Hematopoietic multipotent progenitor cell treated with erythropoietin and hydrocortisone succinate and interleukin-3 and kit ligand, for 15 days (in vitro differentiated cells): ENCODE data around the gene OR52N5.

Experiments used
- DNase-seq: peaks from one replicate; pipeline ENCODE4 v3.0.0-alpha.2; 2015; ENCODE audit warnings: low spot score

Gene OR52N5

GRCh38 chr11:5783255-5783654, at the start of gene OR52N5:
TSS of gene OR52N5 (minus strand) at chr11:5783355. CDS start at chr11:5778634, 4,721 bp downstream.
- no peak for DNase-seq

GRCh38 chr11:5831196-5831829, 48.2 kb upstream of the OR52N5 start:
- no peak for DNase-seq

DNA sequence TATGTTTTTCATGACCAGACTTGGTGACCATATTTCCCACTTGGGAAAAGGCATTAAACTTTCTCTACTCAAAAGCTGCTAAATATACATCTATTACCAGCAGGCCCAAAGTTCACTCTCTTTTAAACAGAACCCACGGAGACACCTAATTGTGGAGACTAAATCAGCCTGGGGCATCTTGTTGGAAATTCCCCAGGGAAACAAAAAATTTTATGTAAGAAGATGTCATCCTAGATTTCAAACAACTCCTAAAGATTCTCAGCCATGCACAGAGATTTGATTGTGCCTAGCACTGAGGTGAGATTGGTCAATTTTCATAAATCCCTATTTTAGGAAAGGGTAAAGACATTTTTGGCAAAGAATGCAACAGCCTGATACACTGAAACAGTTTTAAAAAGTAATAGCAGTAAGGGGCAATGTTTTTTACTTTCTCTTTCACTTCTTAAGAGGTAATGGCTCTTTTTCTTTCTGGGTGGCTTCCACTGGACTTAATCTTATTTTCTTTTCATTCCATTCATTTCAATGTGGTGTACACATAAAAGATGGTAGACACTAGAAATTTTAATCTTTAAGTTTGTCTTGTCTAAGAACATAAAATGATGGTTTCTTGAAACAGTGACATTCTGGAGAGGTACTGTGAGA, 35.2 kb upstream of the OR52N5 start:
- no peak for DNase-seq

- DNase-seq = no peak
Observed at GRCh38 chr11:5815534-5815933, 32.4 kb upstream of the OR52N5 start.

- peak; percentile 19 for DNase-seq
Observed at GRCh38 chr11:5809905-5810795, 27.0 kb upstream of the OR52N5 start.

DNA sequence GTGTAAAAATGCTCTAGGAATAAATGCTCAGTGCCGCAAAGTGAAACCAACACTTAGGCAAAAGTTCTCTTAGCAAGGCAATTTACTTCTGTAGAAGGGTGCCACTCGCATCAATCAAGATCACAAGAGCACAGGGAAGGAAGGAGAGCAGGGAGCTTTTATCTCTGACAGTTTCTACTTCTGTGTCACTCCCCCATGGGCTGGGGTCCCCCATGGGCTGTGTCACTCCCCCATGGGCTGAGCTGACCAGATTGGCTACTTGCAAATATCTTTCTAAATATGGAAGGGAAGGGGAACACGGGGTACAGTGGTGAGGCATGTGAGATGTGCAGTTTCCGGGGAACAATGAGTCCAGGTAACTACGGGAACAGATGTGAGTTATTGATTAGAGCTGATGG, 26.0 kb upstream of the OR52N5 start:
- DNase-seq = peak; percentile 12

GRCh38 chr11:5808500-5809121, 25.5 kb upstream of the OR52N5 start, which contains the start of gene OR52N2:
TSS of gene OR52N2 (plus strand) at chr11:5808924. CDS start at chr11:5820336, 11,412 bp downstream.
- peak; percentile 80 for DNase-seq

GRCh38 chr11:5807580-5807979, 24.4 kb upstream of the OR52N5 start:
- DNase-seq = no peak

GRCh38 chr11:5803982-5804381, 20.8 kb upstream of the OR52N5 start:
- DNase-seq = no peak

DNA sequence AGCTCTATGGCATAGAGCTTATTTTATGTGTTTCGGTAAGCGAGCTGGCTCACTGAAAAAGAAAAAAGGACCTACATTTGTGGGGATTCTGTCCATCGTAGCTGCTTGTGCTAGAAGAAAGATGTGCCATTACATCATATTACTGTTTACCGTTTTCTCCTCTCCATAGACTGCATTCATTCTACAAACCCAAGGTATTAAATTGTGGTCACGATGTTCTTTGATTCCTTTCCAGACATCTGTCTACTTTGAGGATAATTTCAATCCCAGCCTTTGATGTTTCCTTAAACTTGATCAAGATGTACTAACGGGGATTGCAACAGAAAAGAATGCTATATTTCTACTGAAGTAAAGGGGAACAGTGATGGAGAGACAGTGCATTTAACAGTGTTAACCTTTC, 13.4 kb upstream of the OR52N5 start:
- no peak for DNase-seq

- no peak for DNase-seq
Observed at GRCh38 chr11:5791165-5791564, 8.0 kb upstream of the OR52N5 start, which contains the start of gene OR52N1. TSS of gene OR52N1 (minus strand) at chr11:5791265. CDS start at chr11:5788816, 2,449 bp downstream.

DNA sequence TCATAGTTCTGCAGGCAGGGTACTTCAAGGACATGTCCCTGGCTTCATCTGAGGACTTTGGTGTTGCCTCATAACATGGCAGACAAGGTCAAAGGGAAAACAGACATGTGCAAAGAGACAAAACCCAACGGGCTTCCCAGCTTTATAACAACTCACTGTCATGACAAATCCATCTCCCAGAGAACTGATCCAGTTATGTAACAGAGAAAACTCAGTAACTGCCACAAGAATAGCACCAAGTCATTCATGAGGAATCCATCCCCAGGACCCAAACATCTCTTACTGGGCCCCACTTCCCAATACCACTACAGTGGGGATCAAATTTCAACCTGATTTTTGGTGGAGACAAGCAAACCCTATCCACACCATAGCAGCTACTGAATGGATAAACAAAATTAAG, 16.1 kb downstream of the OR52N5 start:
- no peak for DNase-seq

DNA sequence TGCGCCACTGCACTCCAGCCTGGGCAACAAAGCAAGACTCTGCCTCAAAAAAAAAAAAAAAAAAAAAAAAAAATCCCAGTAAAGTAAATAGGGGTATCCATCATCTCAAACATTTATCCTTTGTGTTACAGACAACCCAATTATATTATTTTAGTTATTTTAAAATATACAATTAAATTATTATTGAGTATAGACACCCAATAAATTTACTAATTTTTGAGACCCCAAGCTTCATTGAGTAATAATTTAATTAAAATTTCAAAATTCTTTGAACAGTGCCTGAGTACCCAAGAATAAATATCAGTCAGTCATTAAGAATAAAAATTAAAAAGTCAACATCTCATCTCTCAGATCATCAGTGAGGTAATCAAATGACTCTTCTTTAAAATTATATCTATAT, 29.2 kb downstream of the OR52N5 start, which contains the start of gene OR52N4:
OR52N4 (plus strand) TSS at position 301 of the 400 bp plus-strand sequence. CDS start 498 bp downstream, outside the sequence.
- no peak for DNase-seq

DNA sequence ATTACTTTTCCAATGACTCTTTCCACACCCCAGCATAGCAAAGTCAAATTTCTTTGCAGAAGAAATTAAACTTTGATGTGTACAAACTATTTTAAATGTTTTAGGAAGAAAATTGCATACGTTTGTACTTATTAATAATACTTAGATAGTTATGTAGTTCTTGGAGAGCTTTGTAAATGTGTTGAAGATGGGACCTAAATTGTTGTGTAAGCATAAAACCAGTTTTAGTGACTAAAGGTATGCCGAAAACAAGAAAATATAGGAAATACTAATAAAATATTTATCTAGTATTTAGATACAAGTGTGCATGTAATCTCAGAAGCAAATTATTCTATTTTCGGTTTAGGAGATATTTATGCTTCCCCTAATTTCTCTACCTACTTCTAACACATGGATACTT, 33.3 kb downstream of the OR52N5 start:
- DNase-seq = no peak

DNA sequence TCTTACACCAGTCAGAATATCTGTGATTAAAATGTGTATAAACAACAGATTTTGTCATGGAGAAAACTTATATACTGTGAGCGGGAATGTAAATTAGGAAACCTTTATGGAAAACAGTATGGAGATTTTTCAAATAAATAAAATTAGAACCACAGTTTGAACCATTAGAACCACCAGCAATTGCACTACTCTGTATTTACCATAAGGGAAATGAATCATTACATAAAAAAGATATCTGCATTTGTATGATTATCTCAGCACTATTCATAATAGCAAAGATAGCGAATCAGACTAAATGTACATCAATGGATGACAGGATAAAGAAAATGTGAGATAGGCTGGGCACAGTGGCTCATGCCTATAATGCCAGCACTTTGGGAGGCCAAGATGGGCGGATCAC, 36.5 kb downstream of the OR52N5 start:
- DNase-seq = no peak

- no peak for DNase-seq
Observed at GRCh38 chr11:5738431-5738830, 44.7 kb downstream of the OR52N5 start.

- DNase-seq = no peak
Observed at GRCh38 chr11:5737670-5738392, 45.3 kb downstream of the OR52N5 start.

GRCh38 chr11:5737091-5737490, 46.1 kb downstream of the OR52N5 start:
- DNase-seq = no peak

DNA sequence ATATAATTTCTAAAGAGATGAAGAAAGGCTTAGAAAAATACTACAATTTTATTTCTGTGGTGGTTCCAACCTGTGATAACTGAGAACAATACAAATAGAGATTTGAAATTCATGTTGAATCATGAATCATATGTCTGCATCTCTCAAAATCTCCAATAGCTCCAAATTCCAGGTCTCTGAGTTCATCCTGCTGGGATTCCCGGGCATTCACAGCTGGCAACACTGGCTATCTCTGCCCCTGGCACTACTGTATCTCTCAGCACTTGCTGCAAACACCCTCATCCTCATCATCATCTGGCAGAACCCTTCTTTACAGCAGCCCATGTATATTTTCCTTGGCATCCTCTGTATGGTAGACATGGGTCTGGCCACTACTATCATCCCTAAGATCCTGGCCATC, 46.8 kb downstream of the OR52N5 start, which contains the start of gene OR56B1:
OR56B1 (plus strand) TSS at position 53 of the 400 bp plus-strand sequence; CDS start at position 122, 69 bp downstream.
- DNase-seq = no peak

DNA sequence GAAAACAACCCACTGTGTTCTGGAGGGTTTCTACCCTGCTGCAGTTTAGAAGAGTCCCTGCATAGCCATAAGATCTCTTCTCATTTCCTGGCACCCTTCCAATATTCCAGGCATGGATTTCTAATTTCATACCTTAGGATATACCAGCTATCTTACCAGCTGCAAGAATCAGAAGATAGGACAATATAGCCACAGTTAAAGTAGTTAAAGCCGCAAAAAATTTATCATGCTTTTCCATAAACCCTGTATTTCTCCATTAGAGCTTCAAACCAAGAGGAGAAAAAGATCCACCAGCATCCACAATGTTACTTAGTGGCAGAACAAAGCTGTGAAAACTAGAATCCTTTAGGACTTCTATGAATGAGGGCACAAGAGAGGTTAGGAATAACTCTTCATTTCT, 55.5 kb downstream of the OR52N5 start:
- DNase-seq = no peak

- DNase-seq = no peak
Observed at GRCh38 chr11:5726351-5726750, 56.8 kb downstream of the OR52N5 start.
